HEK293T (cell line): Measurements from ENCODE around the gene DNMT1.

Experiments used
- BHLHE40 ChIP-seq: fragments of 450-650 bp; IDR thresholded peaks from 2 replicates; pipeline ENCODE4 v1.6.1; 2016; ENCODE audit warnings: mild to moderate bottlenecking, moderate library complexity, borderline replicate concordance
- FOXA1 ChIP-seq: fragments of 450-650 bp; IDR thresholded peaks from 2 replicates; pipeline ENCODE4 v1.6.1; 2016; ENCODE audit warnings: mild to moderate bottlenecking
- FOXK2 ChIP-seq: fragments of 450-650 bp; IDR thresholded peaks from 2 replicates; pipeline ENCODE4 v1.6.1; 2016; ENCODE audit warnings: mild to moderate bottlenecking
- FOXM1 ChIP-seq: fragments of 450-650 bp; IDR thresholded peaks from 2 replicates; pipeline ENCODE4 v1.6.1; 2017; ENCODE audit warnings: mild to moderate bottlenecking, borderline replicate concordance
- HDGF ChIP-seq: fragments of 450-650 bp; IDR thresholded peaks from 2 replicates; pipeline ENCODE4 v1.6.1; 2017; ENCODE audit warnings: antibody characterized with exemption, borderline replicate concordance
- L3MBTL2 ChIP-seq: fragments of 450-650 bp; conservative IDR thresholded peaks from 2 replicates; pipeline ENCODE4 v1.6.1; 2016; ENCODE audit warnings: mild to moderate bottlenecking
- SP1 ChIP-seq: fragments of 450-650 bp; IDR thresholded peaks from 2 replicates; pipeline ENCODE4 v1.6.1; 2017
- SUZ12 ChIP-seq: fragments of 450-650 bp; IDR thresholded peaks from 2 replicates; pipeline ENCODE4 v1.6.1; 2016; ENCODE audit warnings: mild to moderate bottlenecking
- ZNF384 ChIP-seq: fragments of 450-650 bp; IDR thresholded peaks from 2 replicates; pipeline ENCODE4 v1.6.1; 2016

- TF ChIP-seq FOXA1 (no peak), L3MBTL2 (no peak), FOXM1 (no peak), ZNF384 (no peak), SP1 (no peak), BHLHE40 (no peak), SUZ12 (no peak), FOXK2 (no peak), HDGF (0 out of 2 replicates have a peak, but pooled peaks have one; percentile 15)
Measured at GRCh38 chr19:10115392-10116084, 79.2 kb downstream of the DNMT1 start.
